A549 (cell line): ENCODE data around the gene RIMS4. TPM values are rescaled to one million over a fixed set of nuclear protein-coding genes. Genes with fewer than 3 reads are reported as not detected.
A peak's percentile ranks its signal among the peaks of the same experiment; 100 is the strongest.

ENCODE experiments used
- ATAC-seq, 2 experiments: fragments of 200-7000 bp in 1 of 2; fragments of >200 bp in 1 of 2; cut with Nextera tagmentation in 1 of 2; cut with Tn5 transposase in 1 of 2; 3 replicates each; pipeline versions ENCODE4 v1.8.0 to v1.9.1; 2018 to 2020; ENCODE audit warnings: mild to moderate bottlenecking in 1 of 2, moderate library complexity in 1 of 2
- CTCF ChIA-PET: fragments of 300-600 bp; sonication (Branson Sonifier 250); formaldehyde crosslinking; extraction: SDS; loops from one replicate; lab custom pipeline; 2021; ENCODE audit warnings: antibody characterized with exemption, inconsistent platforms; lab: Yijun Ruan, JAX
- POLR2A ChIA-PET: fragments of 350-600 bp; formaldehyde crosslinking; extraction: SDS; loops from one replicate; lab custom pipeline; 2021; ENCODE audit warnings: antibody characterized with exemption, inconsistent platforms; lab: Yijun Ruan, JAX
- DNase-seq, 2 experiments: peaks; one replicate each; pipeline versions ENCODE4 v3.0.0 to v3.0.0-alpha.2; 2011 to 2016; ENCODE audit warnings: low read depth in 1 of 2, low spot score in 1 of 2
- FAIRE-seq: peaks from 2 replicates; lab custom pipeline; 2011; peaks lifted over from hg19 to GRCh38; lab: Jason Lieb, UNC
- H3K27ac ChIP-seq, 2 experiments: fragments of >200 bp; sonication (Bioruptor Twin); formaldehyde crosslinking; 3 replicates each; pipeline ENCODE4 v1.5.1; 2016 to 2017
- H3K4me1 ChIP-seq: fragments of >200 bp; sonication (Bioruptor Twin); formaldehyde crosslinking; 3 replicates; pipeline ENCODE4 v1.6.1; 2016
- H3K4me2 ChIP-seq: fragments of >200 bp; sonication (Bioruptor Twin); formaldehyde crosslinking; 3 replicates; pipeline ENCODE4 v1.6.1; 2016
- H3K4me3 ChIP-seq: fragments of >200 bp; sonication (Bioruptor Twin); formaldehyde crosslinking; 3 replicates; pipeline ENCODE4 v1.5.1; 2016
- H3K9me3 ChIP-seq: fragments of >200 bp; sonication (Bioruptor Twin); formaldehyde crosslinking; 3 replicates; pipeline ENCODE4 v1.6.1; 2016
- BHLHE40 ChIP-seq: IDR thresholded peaks from 2 replicates; pipeline ENCODE4 v1.6.1; 2012; ENCODE audit warnings: low read depth, low read length, inconsistent platforms
- CBX2 ChIP-seq: fragments of 200-600 bp; sonication (generic); IDR thresholded peaks from 2 replicates; pipeline ENCODE4 v1.6.1; 2016; ENCODE audit warnings: low read depth, mild to moderate bottlenecking, borderline replicate concordance
- CBX8 ChIP-seq: fragments of 200-600 bp; sonication (generic); IDR thresholded peaks from 2 replicates; pipeline ENCODE4 v1.6.1; 2016
- CHD2 ChIP-seq: fragments of 150-350 bp; IDR thresholded peaks from 2 replicates; pipeline ENCODE4 v1.6.1; 2014; ENCODE audit warnings: low read length; ENCODE audit not compliant: partially characterized antibody
- CHD4 ChIP-seq: fragments of 200-600 bp; sonication (generic); IDR thresholded peaks from 2 replicates; pipeline ENCODE4 v1.6.1; 2016; ENCODE audit warnings: antibody characterized with exemption, mild to moderate bottlenecking, borderline replicate concordance
- EHMT2 ChIP-seq: fragments of 200-600 bp; sonication (generic); IDR thresholded peaks from 2 replicates; pipeline ENCODE4 v1.6.1; 2016; ENCODE audit warnings: antibody characterized with exemption, low read depth, mild to moderate bottlenecking, moderate library complexity
- ESRRA ChIP-seq: fragments of 150-350 bp; IDR thresholded peaks from 2 replicates; pipeline ENCODE4 v1.6.1; 2014; ENCODE audit warnings: mild to moderate bottlenecking, low read length, borderline replicate concordance
- FOSL2 ChIP-seq, 2 experiments: fragments of 450-650 bp in 1 of 2; fragments of >200 bp in 1 of 2; sonication (Bioruptor Twin) in 1 of 2; formaldehyde crosslinking; IDR thresholded peaks; 2 replicates each; pipeline versions ENCODE4 v1.5.0 to v1.6.1; 2016 to 2020; ENCODE audit warnings: mild to moderate bottlenecking in 1 of 2, moderate library complexity in 1 of 2
- HDAC2 ChIP-seq: fragments of 200-600 bp; sonication (generic); IDR thresholded peaks from 2 replicates; pipeline ENCODE4 v1.6.1; 2016
- HOXB5 ChIP-seq: fragments of 250-450 bp; sonication (Bioruptor Pico); IDR thresholded peaks from 2 replicates; pipeline ENCODE4 v1.5.0; 2020; ENCODE audit warnings: mild to moderate bottlenecking, moderate library complexity
- JUN ChIP-seq, 2 experiments: fragments of >200 bp; sonication (Bioruptor Twin); formaldehyde crosslinking; IDR thresholded peaks; 2 replicates in 1 of 2; 3 replicates in 1 of 2; pipeline ENCODE4 v1.6.1; 2016 to 2017
- JUNB ChIP-seq: fragments of >200 bp; sonication (Bioruptor Twin); formaldehyde crosslinking; IDR thresholded peaks from 2 replicates; pipeline ENCODE4 v1.6.1; 2016
- KDM5A ChIP-seq: fragments of 200-600 bp; sonication (generic); IDR thresholded peaks from 2 replicates; pipeline ENCODE4 v1.6.1; 2016; ENCODE audit warnings: antibody characterized with exemption, mild to moderate bottlenecking
- MAFK ChIP-seq: fragments of 450-650 bp; IDR thresholded peaks from 2 replicates; pipeline ENCODE4 v1.6.1; 2014; ENCODE audit not compliant: partially characterized antibody
- MAX ChIP-seq: IDR thresholded peaks from 2 replicates; pipeline ENCODE4 v1.6.1; 2012
- PBX3 ChIP-seq: IDR thresholded peaks from 2 replicates; pipeline ENCODE4 v1.6.1; 2012
- RAD21 ChIP-seq, 2 experiments: fragments of >200 bp in 1 of 2; sonication (Bioruptor Twin) in 1 of 2; formaldehyde crosslinking in 1 of 2; IDR thresholded peaks in 1 of 2; conservative IDR thresholded peaks in 1 of 2; 2 replicates in 1 of 2; 3 replicates in 1 of 2; pipeline ENCODE4 v1.6.1; 2012 to 2018; ENCODE audit warnings: inconsistent platforms in 1 of 2
- RARB ChIP-seq: fragments of 250-450 bp; sonication (Bioruptor Pico); IDR thresholded peaks from 2 replicates; pipeline ENCODE4 v1.8.0; 2021; ENCODE audit warnings: mild to moderate bottlenecking, moderate library complexity
- REST ChIP-seq: fragments of 200-600 bp; sonication (generic); IDR thresholded peaks from 2 replicates; pipeline ENCODE4 v1.6.1; 2016; ENCODE audit warnings: antibody characterized with exemption, mild to moderate bottlenecking, moderate library complexity
- RFX5 ChIP-seq: fragments of 450-650 bp; IDR thresholded peaks from 2 replicates; pipeline ENCODE4 v1.7.1; 2014; ENCODE audit warnings: antibody characterized with exemption, mild to moderate bottlenecking, moderate library complexity
- SMC3 ChIP-seq: fragments of >200 bp; sonication (Bioruptor Twin); formaldehyde crosslinking; IDR thresholded peaks from 3 replicates; pipeline ENCODE4 v1.6.1; 2018; ENCODE audit warnings: inconsistent platforms
- SREBF2 ChIP-seq: fragments of 450-650 bp; IDR thresholded peaks from 2 replicates; pipeline ENCODE4 v1.6.1; 2014; ENCODE audit warnings: mild to moderate bottlenecking, moderate library complexity
- TP53 ChIP-seq: fragments of 250-450 bp; sonication (Bioruptor Pico); IDR thresholded peaks from 2 replicates; pipeline ENCODE4 v1.5.0; 2021; ENCODE audit warnings: mild to moderate bottlenecking, moderate library complexity
- ZFP36 ChIP-seq: fragments of 450-650 bp; IDR thresholded peaks from 2 replicates; pipeline ENCODE4 v1.6.1; 2014; ENCODE audit warnings: borderline replicate concordance; ENCODE audit not compliant: partially characterized antibody
- ZNF302 ChIP-seq: fragments of 250-450 bp; sonication (Bioruptor Pico); IDR thresholded peaks from 2 replicates; pipeline ENCODE4 v1.9.0; 2021; ENCODE audit warnings: inconsistent platforms, mild to moderate bottlenecking, moderate library complexity
- WGBS: methylation state at CpG from one replicate; pipeline ENCODE4 v1.1.6; 2017; ENCODE audit errors: missing lambda C conversion rate; 5-methylcytosine and 5-hydroxymethylcytosine counted together
- polyA plus RNA-seq, 4 experiments: library from polyadenylated mRNA; depleted of rRNA in 3 of 4; stranded (reverse); fragments of >200 nt; fragmentation: RNase III in 1 of 4; extraction: RNeasy Plus Mini Kit Qiagen cat#74134 plus additional on column Dnase treatment in 1 of 4; gene quantifications; 2 replicates in 3 of 4; 3 replicates in 1 of 4; pipeline ENCODE4 v1.2.3, GENCODE V29; 2011 to 2017
- TF ChIP-seq, protein P1 (sequence below): fragments of 250-450 bp; sonication (Bioruptor Pico); IDR thresholded peaks from 2 replicates; pipeline ENCODE4 v1.5.0; 2021; ENCODE audit warnings: mild to moderate bottlenecking, moderate library complexity, borderline replicate concordance
- TF ChIP-seq, protein P2 (sequence below): fragments of >200 bp; sonication (Bioruptor Twin); formaldehyde crosslinking; IDR thresholded peaks from 2 replicates; pipeline ENCODE4 v1.6.1; 2016
- TF ChIP-seq, protein P3 (sequence below): fragments of 450-650 bp; IDR thresholded peaks from 2 replicates; pipeline ENCODE4 v1.6.1; 2014; ENCODE audit warnings: antibody characterized with exemption

The RIMS4 gene
- polyA plus RNA-seq, 2 of the 4 experiments (the other 2 are of a cell fraction) = 0.39 to 1.3 TPM

- no peak for FAIRE-seq
- ATAC-seq = no peak
- CTCF ChIA-PET = interaction anchor here (1.0 to 7.3 kb wide), 6 partner anchors 10 to 27 kb away, joined by 3 to 58 read pairs (median 7); partner anchors contain the start of gene CCN5
- no peak overlapping the region for H3K4me2 ChIP-seq
- no peak for DNase-seq
- 63% methylated on average over 4 of the region's 4 CpGs for WGBS
- H3K4me3 ChIP-seq = no peak overlapping the region
- H3K9me3 ChIP-seq = no peaks in the 10 kb centered on the region
- POLR2A ChIA-PET = no interaction called here
- peak overlapping the region; percentile 15 to 79; a peak in 3 of 6 replicates for H3K27ac ChIP-seq
- H3K4me1 ChIP-seq = peaks cover 36% of the 10 kb centered on the region
- TF ChIP-seq KDM5A = no peak
- TF ChIP-seq JUNB = no peak
- no peak for TF ChIP-seq ZNF302 (CRISPR knock-in tag)
- no peak for TF ChIP-seq HOXB5 (CRISPR knock-in tag)
- TF ChIP-seq HDAC2 = no peak
- no peak for TF ChIP-seq RAD21 (conservative IDR thresholded peaks at IDR 0.05 in 1 of 2, IDR thresholded peaks at IDR 0.05 in 1 of 2)
- no peak for TF ChIP-seq CHD2
- TF ChIP-seq CHD4 = no peak
- TF ChIP-seq SMC3 = no peak
- no peak for TF ChIP-seq MAX
- TF ChIP-seq RFX5 = no peak
- TF ChIP-seq CBX8 = no peak
- TF ChIP-seq, protein P1, sequence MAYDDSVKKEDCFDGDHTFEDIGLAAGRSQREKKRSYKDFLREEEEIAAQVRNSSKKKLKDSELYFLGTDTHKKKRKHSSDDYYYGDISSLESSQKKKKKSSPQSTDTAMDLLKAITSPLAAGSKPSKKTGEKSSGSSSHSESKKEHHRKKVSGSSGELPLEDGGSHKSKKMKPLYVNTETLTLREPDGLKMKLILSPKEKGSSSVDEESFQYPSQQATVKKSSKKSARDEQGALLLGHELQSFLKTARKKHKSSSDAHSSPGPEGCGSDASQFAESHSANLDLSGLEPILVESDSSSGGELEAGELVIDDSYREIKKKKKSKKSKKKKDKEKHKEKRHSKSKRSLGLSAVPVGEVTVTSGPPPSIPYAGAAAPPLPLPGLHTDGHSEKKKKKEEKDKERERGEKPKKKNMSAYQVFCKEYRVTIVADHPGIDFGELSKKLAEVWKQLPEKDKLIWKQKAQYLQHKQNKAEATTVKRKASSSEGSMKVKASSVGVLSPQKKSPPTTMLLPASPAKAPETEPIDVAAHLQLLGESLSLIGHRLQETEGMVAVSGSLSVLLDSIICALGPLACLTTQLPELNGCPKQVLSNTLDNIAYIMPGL = no peak
- TF ChIP-seq PBX3 = no peak
- TF ChIP-seq TP53 (CRISPR knock-in tag) = no peak
- TF ChIP-seq ZFP36 = no peak
- TF ChIP-seq BHLHE40 = no peak
- no peak for TF ChIP-seq REST
- TF ChIP-seq, protein P2, sequence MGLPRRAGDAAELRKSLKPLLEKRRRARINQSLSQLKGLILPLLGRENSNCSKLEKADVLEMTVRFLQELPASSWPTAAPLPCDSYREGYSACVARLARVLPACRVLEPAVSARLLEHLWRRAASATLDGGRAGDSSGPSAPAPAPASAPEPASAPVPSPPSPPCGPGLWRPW = no peak
Measured at GRCh38 chr20:44705364-44706094, 104.8 kb downstream of the RIMS4 start.

- no peak overlapping the region for H3K4me3 ChIP-seq
- peak overlapping the region; percentile 19; the same call in 1 of the 3 replicates for H3K4me2 ChIP-seq
- no peak for ATAC-seq
- H3K9me3 ChIP-seq = no peaks in the 10 kb centered on the region
- no peak for FAIRE-seq
- H3K4me1 ChIP-seq = peaks cover 37% of the 10 kb centered on the region
- no peak for TF ChIP-seq EHMT2
- TF ChIP-seq ESRRA = no peak
- no peak for TF ChIP-seq JUN (IDR thresholded peaks at IDR 0.05)
- TF ChIP-seq RARB (CRISPR knock-in tag) = no peak
- no peak for TF ChIP-seq SREBF2
- no peak for TF ChIP-seq CBX2
- no peak for TF ChIP-seq CBX8
- TF ChIP-seq JUNB = no peak
- TF ChIP-seq MAFK = no peak
- no peak for TF ChIP-seq FOSL2 (IDR thresholded peaks at IDR 0.05)
- peak; percentile 49; the same call in 1 of the 2 replicates for TF ChIP-seq FOSL2 (CRISPR knock-in tag; IDR thresholded peaks at IDR 0.05)
- no peak for TF ChIP-seq ZFP36
- TF ChIP-seq, protein P3, sequence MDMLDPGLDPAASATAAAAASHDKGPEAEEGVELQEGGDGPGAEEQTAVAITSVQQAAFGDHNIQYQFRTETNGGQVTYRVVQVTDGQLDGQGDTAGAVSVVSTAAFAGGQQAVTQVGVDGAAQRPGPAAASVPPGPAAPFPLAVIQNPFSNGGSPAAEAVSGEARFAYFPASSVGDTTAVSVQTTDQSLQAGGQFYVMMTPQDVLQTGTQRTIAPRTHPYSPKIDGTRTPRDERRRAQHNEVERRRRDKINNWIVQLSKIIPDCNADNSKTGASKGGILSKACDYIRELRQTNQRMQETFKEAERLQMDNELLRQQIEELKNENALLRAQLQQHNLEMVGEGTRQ = 0 out of 2 replicates have a peak, but pooled peaks have one; percentile 13
- TF ChIP-seq, all 56 proteins: peak for 2
- H3K27ac ChIP-seq = peak overlapping the region; percentile 47 to 79
- CTCF ChIA-PET = interaction anchor here (1.0 to 7.3 kb wide), 7 partner anchors 14 to 162 kb away, joined by 3 to 58 read pairs (median 7); no protein-coding TSS in a partner anchor
- DNase-seq = no peak
- WGBS = 21% methylated on average over 4 of the region's 4 CpGs
- POLR2A ChIA-PET = interaction anchor here (0.6 kb wide), 1 partner anchor 27 kb away, joined by 3 read pairs; no protein-coding TSS in a partner anchor
Measured at GRCh38 chr20:44704551-44704971, 105.8 kb downstream of the RIMS4 start.
